Hematopoietic multipotent progenitor cell (in vitro differentiated cells): ENCODE measurements around the gene CDC42EP5. TPM values are rescaled to one million over a fixed set of nuclear protein-coding genes. Genes with fewer than 3 reads are reported as not detected.
"Not testable (repeated sequence)": the region's sequence is repeated elsewhere in the genome, so short reads cannot be mapped to it uniquely, and the experiment has no call there.

Source experiments
- DNase-seq, 3 donors: peaks; one replicate each; pipeline ENCODE4 v3.0.0-alpha.2; 2011 to 2015; ENCODE audit warnings: low read depth in 2 of 3, low spot score in 2 of 3
- total RNA-seq: library from RNA; depleted of rRNA; stranded (reverse); fragments of >200 nt; gene quantifications from one replicate; pipeline ENCODE4 v1.2.3, GENCODE V29; 2012

CDC42EP5 gene
- total RNA-seq, 1 donor, result 0.54 TPM

GRCh38 chr19:54451331-54451871 lies 21.7 kb downstream of the CDC42EP5 start:
- no peak for DNase-seq

DNA sequence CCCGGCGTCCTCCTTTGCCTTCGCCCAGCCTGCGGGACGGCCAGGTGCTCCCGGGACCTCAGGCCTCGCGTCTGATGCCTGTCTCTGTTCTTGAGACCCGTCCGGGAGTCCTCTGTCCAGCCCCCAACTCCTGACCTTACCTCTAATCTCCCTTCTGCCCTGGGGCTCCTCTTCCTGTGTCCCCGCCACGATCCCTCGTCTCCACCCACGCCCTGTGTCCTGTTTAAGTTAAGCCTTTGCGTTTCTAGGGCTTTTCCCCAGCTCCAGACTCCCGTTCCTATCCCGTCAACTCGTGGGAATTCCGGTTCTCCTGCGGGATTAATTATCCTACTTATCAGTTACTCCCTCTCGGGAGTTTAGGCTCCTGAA lies 23.4 kb downstream of the CDC42EP5 start:
- DNase-seq, result no peak

DNA sequence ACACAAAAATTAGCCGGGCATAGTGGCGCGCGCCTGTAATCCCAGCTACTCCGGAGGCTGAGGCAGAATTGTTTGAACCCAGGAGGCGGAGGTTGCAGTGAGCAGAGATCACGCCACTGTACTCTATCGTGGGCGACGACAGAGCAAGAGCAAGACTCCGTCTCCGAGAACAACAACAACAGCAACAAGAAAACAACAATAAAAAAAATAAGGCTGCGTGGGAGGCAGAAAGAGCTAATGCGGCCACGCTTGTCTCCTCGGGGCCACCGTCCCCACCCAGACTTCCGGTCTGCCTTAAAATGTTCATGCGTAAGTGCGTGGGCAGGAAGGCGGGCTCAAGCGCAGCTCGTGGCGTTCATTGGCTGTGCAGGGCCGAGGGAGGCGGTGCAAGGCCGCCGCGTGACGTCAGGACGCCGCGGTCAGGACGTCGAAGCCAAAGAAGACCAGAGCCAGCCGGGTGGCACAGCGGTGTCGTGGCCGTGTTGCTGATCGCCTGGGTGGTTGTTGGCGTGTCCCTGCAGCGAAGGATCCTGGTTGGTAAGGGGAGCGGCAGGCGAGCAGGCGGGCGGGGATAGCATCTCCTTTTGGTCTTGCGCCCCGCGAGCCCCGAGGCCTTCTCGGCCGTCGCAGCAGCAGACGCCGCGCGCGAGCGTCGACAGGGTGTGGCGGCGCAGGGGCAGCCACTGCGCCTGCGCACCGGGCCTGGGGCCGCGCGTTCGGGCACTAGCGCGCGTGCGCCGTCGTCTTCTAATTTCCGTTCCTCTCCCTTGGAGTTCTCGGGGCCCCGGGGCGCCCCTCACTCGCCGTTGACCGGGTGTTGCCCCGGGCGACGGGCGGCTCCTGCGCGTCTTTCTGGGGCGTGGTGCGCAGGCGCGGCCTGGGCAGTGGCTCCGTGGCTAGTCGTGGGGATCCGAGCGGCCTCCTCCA lies 24.1 kb downstream of the CDC42EP5 start, which contains the start of gene LENG8:
Gene LENG8, plus strand, starts transcription at position 426 of the 927 bp plus-strand sequence. CDS start 2,146 bp downstream, outside the sequence.
- peak; percentile 98 to 99 (median 98) for DNase-seq

DNA sequence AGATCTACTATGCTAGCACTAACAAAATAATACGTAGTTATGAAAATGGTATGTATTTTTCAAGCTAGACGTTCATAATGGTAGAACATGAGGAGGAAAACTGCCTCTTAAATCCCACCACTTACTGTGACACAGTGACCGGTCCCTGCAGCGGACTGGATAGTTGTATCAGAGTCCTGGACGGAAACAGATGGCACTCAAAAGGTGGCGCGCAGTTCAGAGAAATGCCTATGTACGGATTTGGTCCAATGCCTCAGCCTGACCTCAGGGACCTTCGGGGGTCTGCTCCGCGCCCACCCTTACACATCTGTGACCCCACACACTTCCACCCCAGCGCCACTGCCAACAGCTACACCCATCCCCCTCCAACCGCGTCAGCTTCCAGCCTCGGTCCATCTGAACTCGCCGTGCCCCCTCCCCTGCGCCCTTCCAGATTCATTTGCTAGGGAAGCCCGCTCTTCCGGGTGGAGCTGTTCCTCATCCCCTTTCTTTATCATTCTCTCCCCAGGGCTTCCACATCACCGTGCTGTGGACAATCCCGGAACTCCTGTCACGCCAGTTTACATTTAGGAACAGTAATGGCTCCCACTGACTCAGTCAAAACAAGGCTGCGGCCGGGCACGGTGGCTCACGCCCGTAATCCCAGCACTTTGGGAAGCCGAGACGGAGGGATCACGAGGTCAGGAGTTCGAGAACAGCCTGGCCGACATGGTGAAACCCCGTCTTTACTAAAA lies 24.9 kb downstream of the CDC42EP5 start:
- DNase-seq, result peak; percentile 40 to 62 (median 45)

DNA sequence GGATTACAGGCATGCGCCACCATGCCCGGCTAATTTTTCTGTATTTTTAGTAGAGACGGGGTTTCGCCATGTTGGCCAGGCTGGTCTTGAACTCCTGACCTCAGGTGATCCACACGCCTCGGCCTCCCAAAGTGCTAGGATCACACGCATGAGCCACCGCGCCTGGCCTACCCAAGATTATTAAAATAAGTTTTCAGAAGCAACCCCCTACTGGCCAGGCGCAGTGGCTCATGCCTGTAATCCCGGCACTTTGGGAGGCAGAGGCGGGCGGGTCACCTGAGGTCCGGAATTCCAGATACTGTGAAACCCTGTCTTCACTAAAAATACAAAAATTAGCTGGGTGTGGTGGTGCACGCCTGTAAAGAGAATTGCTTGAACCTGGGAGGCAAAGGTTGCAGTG lies 26.7 kb downstream of the CDC42EP5 start:
- not testable (repeated sequence) for DNase-seq

GRCh38 chr19:54444737-54445136 lies 28.4 kb downstream of the CDC42EP5 start:
- DNase-seq, result no peak

DNA sequence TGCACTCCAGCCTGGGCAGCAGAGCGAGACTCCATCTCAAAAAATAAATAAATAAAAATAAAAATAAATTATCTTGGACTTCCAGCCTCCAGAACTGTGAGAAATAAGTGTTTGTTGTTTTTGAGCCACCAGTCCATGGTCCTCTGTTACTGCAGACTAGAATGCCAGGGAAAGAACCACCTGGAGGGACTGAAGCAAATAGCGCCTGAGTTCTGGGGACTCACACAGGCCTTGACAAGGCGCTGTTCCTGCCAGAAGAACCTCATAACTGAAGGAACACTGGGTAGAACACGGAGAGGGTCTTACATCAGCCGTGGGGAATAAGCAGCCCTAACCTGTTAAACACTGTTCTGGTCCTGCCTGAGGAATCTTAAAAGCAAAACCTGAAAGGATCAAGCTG lies 32.5 kb downstream of the CDC42EP5 start:
- no peak for DNase-seq

DNA sequence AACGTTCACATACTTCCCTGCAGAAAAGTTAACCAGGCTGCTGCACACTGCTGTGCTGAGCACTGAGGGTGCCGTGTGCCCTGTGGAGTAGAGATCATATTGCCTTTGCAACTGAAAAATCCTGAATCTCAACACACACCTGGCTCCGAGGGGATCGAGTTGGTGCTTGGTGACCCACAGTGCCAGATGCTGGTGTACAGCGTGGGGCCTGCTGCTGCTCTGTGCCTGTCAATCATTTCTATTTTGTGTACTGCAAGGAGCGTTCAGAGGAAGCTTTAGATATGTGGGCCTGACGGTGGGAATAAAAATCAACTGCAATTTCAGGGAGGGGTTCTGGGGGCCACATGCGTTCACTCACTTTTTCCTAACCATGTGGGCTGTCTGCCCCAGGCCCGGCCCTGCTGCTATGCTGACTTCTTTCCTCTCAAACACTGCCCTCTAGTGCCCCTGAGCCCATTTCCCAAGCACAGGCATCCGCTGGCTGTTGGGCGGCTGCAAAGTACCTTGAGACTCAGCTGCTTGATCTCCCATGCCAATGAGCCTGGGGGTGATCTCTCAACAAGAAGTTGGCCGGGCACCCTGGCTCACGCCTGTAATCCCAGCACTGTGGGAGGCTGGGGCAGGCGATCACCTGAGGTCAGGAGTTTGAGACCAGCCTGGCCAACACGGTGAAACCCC lies 33.8 kb downstream of the CDC42EP5 start:
- DNase-seq, result peak in 2 of 3 donors; percentile 51 to 68

- DNase-seq, result no peak
These were observed 36.4 kb downstream of the CDC42EP5 start for GRCh38 chr19:54436628-54437252.

DNA sequence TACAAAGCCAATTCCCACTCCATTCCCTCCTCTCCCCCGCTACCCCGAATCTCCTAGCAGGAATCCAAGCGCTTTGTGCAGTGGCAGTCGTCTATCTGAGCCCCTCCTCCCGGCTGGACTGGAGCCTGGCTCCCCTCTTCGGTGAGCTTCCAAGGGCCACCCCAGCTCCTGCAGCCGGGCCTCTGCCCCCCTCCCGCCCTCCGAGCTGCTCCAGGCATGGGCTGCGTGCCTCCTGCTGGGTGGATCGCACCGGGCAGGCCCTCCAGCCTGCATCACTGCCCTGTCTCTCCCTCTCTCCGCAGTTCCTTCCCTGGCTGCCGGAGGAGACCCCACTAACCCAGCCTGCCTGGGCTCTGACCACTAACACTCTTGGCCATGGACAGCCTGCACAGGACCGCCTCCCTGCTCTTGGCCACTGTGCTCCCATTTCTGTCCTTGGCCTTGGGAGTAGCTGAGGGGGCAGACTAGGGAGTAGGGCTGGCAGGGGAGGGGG lies 37.0 kb downstream of the CDC42EP5 start:
- no peak for DNase-seq

GRCh38 chr19:54435551-54436016 lies 37.5 kb downstream of the CDC42EP5 start:
- no peak for DNase-seq

DNA sequence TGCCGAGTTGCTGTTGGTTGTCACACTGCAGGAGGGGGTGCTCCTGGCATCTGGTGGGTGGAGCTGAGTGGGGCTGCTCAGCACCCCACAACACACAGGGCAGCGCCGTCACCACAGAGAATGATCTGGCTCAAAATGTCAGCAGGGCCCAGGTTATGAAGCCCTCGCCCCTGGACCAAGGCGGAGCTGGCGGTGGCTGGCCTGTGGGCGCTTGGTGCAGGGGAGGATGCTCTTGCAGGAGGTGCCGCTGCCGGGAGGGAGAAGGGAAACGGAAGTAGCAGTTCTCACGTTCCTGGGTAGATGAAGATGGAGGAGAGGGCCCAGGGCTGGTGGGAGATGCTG lies 38.3 kb downstream of the CDC42EP5 start:
- DNase-seq, result no peak

- no peak for DNase-seq
These were observed 38.8 kb downstream of the CDC42EP5 start for GRCh38 chr19:54434112-54434872.

DNA sequence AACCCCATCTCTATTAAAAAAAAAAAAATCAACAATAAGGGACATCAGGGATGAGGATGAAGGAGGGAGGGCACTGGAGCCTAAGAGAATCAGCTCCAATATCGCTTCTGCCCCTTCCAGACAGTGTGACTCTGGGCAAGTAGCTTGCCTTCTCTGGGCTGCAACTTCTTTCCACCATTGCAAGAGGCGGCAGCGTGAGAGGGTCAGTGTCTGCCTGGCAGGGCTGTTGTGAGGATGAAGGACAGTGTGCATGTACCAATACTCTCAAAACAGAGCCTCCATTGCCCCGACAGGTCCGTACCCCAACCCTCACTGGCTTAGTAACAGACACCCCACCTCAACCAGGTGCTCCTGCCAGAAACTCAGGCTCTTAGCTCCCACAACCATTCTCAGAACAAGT lies 39.4 kb downstream of the CDC42EP5 start:
- no peak for DNase-seq

- DNase-seq, result no peak
These were observed 40.9 kb downstream of the CDC42EP5 start for GRCh38 chr19:54432144-54432738.

GRCh38 chr19:54431255-54431838 lies 41.7 kb downstream of the CDC42EP5 start:
- no peak for DNase-seq

DNA sequence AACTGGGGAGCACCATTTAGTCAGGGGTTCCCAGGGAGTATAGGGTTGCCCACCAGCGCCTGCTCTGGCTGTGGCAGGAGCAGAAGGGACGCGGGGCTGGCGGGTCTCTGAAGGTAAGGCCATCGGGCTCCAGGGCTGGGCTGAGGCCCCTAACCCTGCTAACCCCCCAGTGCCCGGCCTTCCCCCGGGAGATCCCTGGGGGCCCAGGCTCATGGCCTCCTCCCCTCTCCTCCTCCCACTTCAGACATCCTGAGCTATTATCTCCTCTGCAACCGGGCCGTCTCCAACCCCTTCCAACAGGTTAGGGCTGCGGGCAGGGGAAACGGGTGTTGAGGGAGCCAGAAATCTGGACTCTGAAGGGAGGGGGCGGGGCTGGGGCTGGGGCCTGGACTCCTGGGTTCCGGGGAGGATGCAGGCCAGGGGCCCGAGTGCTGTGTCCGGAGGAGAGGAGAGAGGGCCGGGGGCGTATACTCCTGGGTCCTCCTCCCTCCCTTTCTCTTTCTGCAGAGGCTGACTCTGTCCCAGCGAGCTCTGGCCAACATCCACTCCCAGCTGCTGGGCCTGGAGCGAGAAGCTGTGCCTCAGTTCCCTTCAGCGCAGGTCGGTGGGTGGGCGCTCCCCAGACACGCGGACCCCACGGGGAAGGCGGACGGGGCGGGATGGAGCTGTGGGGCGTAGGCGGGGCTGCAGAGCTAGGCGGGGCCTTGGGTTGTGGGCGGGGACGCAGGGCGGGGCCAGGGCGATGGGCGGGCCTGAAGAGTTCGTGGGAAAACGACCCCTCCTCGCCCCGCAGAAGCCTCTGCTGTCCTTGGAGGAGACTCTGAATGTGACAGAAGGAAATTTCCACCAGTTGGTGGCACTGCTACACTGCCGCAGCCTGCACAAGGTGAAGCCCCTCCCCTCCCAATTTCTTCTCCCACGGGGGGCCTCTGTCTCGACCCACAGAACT lies 42.5 kb downstream of the CDC42EP5 start:
- peak in 2 of 3 donors; percentile 56 to 60 for DNase-seq
